Loucy (cell line): ENCODE data around the gene GOLT1B.

ENCODE experiments used
- H2AFZ ChIP-seq: fragments of 200-600 bp; sonication (generic); 2 replicates; pipeline ENCODE4 v1.6.0; 2016; ENCODE audit warnings: antibody characterized with exemption, mild to moderate bottlenecking, low read length, moderate library complexity
- H3F3A ChIP-seq: fragments of 200-600 bp; 2 replicates; pipeline ENCODE4 v1.6.0; 2016; ENCODE audit warnings: antibody characterized with exemption, low read depth, mild to moderate bottlenecking
- H3K27me3 ChIP-seq: fragments of 200-600 bp; sonication (generic); 2 replicates; pipeline ENCODE4 v1.6.1; 2014; ENCODE audit warnings: low read length, mild to moderate bottlenecking; ENCODE audit not compliant: insufficient read depth, poor library complexity, severe bottlenecking
- H3K36me3 ChIP-seq: fragments of 200-600 bp; sonication (generic); 2 replicates; pipeline ENCODE4 v1.6.1; 2016; ENCODE audit warnings: low read length; ENCODE audit not compliant: insufficient read depth
- H3K4me1 ChIP-seq: fragments of 200-600 bp; sonication (generic); 2 replicates; pipeline ENCODE4 v1.5.1; 2014; ENCODE audit warnings: low read length, mild to moderate bottlenecking; ENCODE audit not compliant: insufficient read depth, poor library complexity, severe bottlenecking
- H3K4me2 ChIP-seq: fragments of 200-600 bp; sonication (generic); 2 replicates; pipeline ENCODE4 v1.6.0; 2014; ENCODE audit warnings: antibody characterized with exemption, low read length, low read depth, mild to moderate bottlenecking; ENCODE audit not compliant: poor library complexity, severe bottlenecking
- H3K4me3 ChIP-seq: fragments of 200-600 bp; sonication (generic); 2 replicates; pipeline ENCODE4 v1.5.1; 2014; ENCODE audit warnings: low read length, mild to moderate bottlenecking, mixed read lengths; ENCODE audit not compliant: poor library complexity, severe bottlenecking
- H3K79me2 ChIP-seq: fragments of 200-600 bp; sonication (generic); 2 replicates; pipeline ENCODE4 v1.6.1; 2014; ENCODE audit warnings: low read length; ENCODE audit not compliant: insufficient read depth
- H3K9ac ChIP-seq: fragments of 200-600 bp; sonication (generic); 2 replicates; pipeline ENCODE4 v1.6.0; 2014; ENCODE audit warnings: mild to moderate bottlenecking, low read depth, low read length, moderate library complexity; ENCODE audit not compliant: poor library complexity, severe bottlenecking
- H3K9me2 ChIP-seq: fragments of 200-600 bp; sonication (generic); replicated peaks from 2 replicates; pipeline ENCODE4 v1.6.1; 2016; ENCODE audit warnings: low read depth, low read length, mixed read lengths
- H3K9me3 ChIP-seq: fragments of 200-600 bp; sonication (generic); 2 replicates; pipeline ENCODE4 v1.6.1; 2014; ENCODE audit warnings: mild to moderate bottlenecking, antibody characterized with exemption, low read length, low read depth; ENCODE audit not compliant: insufficient read depth
- H4K20me1 ChIP-seq: fragments of 200-600 bp; sonication (generic); 2 replicates; pipeline ENCODE4 v1.6.0; 2014; ENCODE audit warnings: antibody characterized with exemption, low read length, mild to moderate bottlenecking; ENCODE audit not compliant: insufficient read depth, poor library complexity, severe bottlenecking
- CTCF ChIP-seq: fragments of 200-600 bp; sonication (generic); conservative IDR thresholded peaks from 2 replicates; pipeline ENCODE4 v1.5.1; 2014; ENCODE audit warnings: mild to moderate bottlenecking, antibody characterized with exemption, low read length
- EZH2phosphoT487 ChIP-seq: fragments of 200-600 bp; IDR thresholded peaks from 2 replicates; pipeline ENCODE4 v1.6.1; 2018; ENCODE audit warnings: antibody characterized with exemption, mild to moderate bottlenecking, moderate library complexity, borderline replicate concordance

GOLT1B gene

GRCh38 chr12:21543151-21543550 lies 41.6 kb downstream of the GOLT1B start:
- H3K9ac ChIP-seq = no peak overlapping the region
- H4K20me1 ChIP-seq = no peaks in the 10 kb centered on the region
- no peaks in the 10 kb centered on the region for H3F3A ChIP-seq
- H3K4me2 ChIP-seq = no peak overlapping the region
- H2AFZ ChIP-seq = no peak overlapping the region
- H3K9me3 ChIP-seq = no peaks in the 10 kb centered on the region
- no peak for TF ChIP-seq EZH2phosphoT487
- no peak for TF ChIP-seq CTCF
- no peaks in the 10 kb centered on the region for H3K4me1 ChIP-seq
- no peaks in the 10 kb centered on the region for H3K9me2 ChIP-seq
- no peaks in the 10 kb centered on the region for H3K27me3 ChIP-seq
- no peaks in the 10 kb centered on the region for H3K79me2 ChIP-seq
- H3K4me3 ChIP-seq = no peak overlapping the region
- H3K36me3 ChIP-seq = no peaks in the 10 kb centered on the region

GRCh38 chr12:21545557-21545956 lies 44.0 kb downstream of the GOLT1B start:
- Histone ChIP-seq H3K79me2 (no peaks in the 10 kb centered on the region), H2AFZ (no peak overlapping the region), H3K36me3 (no peaks in the 10 kb centered on the region), H3F3A (no peaks in the 10 kb centered on the region), H3K4me2 (no peak overlapping the region), H4K20me1 (no peaks in the 10 kb centered on the region), H3K27me3 (no peaks in the 10 kb centered on the region), H3K4me3 (no peak overlapping the region), H3K9ac (no peak overlapping the region), H3K4me1 (no peaks in the 10 kb centered on the region), H3K9me3 (no peaks in the 10 kb centered on the region), H3K9me2 (no peaks in the 10 kb centered on the region)
- TF ChIP-seq CTCF (no peak), EZH2phosphoT487 (no peak)

- no peak overlapping the region for H3K4me2 ChIP-seq
- no peaks in the 10 kb centered on the region for H3K79me2 ChIP-seq
- TF ChIP-seq CTCF (no peak), EZH2phosphoT487 (no peak)
- H3K9ac ChIP-seq = no peak overlapping the region
- H3K9me2 ChIP-seq = no peaks in the 10 kb centered on the region
- H3K4me1 ChIP-seq = no peaks in the 10 kb centered on the region
- H4K20me1 ChIP-seq = no peaks in the 10 kb centered on the region
- H3K9me3 ChIP-seq = no peaks in the 10 kb centered on the region
- H3K27me3 ChIP-seq = no peaks in the 10 kb centered on the region
- no peak overlapping the region for H3K4me3 ChIP-seq
- no peak overlapping the region for H2AFZ ChIP-seq
- H3K36me3 ChIP-seq = no peaks in the 10 kb centered on the region
- H3F3A ChIP-seq = no peaks in the 10 kb centered on the region
These were observed 45.1 kb downstream of the GOLT1B start for GRCh38 chr12:21546716-21547115.
